NCI-H2227 treated with DMSO at 0.1 percent for 48 hours (cell line): ENCODE measurements around the gene HDGFL3.
"Not testable (repeated sequence)": the region's sequence is repeated elsewhere in the genome, so short reads cannot be mapped to it uniquely, and the experiment has no call there.

ENCODE experiments used
- DNase-seq: peaks from one replicate; lab custom pipeline; 2025; lab: John Stamatoyannopoulos, UW

The HDGFL3 gene

GRCh38 chr15:83099290-83099689 lies 108.3 kb downstream of the HDGFL3 start:
- no peak for DNase-seq

GRCh38 chr15:83098079-83098478 lies 109.5 kb downstream of the HDGFL3 start:
- DNase-seq = no peak

DNA sequence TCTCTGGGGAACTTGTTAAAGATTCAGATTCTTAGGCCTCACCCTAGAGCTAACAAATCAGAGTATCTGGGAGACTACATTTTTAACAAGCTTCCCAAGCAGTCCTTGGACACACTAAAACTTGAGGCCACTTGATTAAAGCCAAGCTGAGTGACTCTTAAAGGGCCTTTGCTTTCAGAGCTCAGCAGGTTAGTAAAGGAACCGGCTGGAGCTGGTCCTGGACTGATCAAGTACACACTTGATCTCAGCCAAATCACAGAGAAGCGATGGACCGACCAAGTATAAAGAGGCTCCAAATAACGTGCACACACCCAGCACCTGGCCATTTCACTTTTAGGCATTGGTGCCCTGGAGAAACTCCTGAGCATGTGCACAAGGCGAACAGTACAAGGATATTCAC lies 113.0 kb downstream of the HDGFL3 start:
- no peak for DNase-seq

DNA sequence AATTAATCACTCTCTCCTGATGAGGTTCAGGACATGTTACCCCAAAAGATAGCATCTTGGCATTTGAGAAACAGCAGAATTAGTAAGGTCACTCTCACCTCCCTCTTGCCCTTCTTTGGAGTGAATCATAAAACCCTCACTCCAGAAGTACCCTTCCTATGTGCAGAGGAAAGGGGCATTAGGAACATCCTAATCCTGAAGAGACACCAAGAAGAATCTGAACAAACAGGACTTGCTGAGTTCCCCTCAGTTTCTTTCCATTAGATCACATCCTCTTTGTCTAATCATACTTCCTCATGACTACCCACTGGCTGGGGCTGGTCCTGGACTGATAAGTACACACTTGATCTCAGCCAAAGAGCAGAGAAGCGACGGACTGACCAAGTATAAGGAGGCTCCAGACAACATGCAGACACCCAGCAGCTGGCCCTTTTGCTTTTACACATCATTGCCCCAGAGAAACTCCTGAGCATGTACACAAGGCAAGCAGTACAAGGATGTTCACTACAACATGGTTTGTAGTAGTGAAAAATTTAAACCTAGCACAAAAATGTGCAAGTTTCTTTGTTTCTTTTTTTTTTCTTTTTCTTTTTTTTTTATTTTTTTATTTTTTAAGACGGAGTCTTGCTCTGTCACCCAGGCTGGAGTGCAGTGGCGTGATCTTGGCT lies 115.2 kb downstream of the HDGFL3 start:
- no peak for DNase-seq

DNA sequence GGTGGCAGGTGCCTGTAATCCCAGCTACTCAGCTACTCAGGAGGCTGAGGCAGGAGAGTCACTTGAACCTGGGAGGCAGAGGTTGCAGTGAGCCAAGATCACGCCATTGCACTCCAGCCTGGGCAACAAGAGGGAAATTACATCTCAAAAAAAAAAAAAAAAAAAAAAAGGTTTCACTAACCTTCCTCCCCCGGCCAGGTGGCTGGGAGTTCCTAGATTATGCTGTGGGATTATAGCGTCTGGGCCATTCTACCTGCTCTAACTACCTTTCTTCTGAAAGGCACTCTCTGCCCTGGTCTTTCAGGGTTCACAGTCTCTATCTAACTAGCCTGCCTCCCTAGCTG lies 115.7 kb downstream of the HDGFL3 start:
- not testable (repeated sequence) for DNase-seq

- DNase-seq = no peak
Measured at GRCh38 chr15:83090465-83090864, 117.2 kb downstream of the HDGFL3 start.

GRCh38 chr15:83088876-83089275 lies 118.7 kb downstream of the HDGFL3 start:
- DNase-seq = no peak

DNA sequence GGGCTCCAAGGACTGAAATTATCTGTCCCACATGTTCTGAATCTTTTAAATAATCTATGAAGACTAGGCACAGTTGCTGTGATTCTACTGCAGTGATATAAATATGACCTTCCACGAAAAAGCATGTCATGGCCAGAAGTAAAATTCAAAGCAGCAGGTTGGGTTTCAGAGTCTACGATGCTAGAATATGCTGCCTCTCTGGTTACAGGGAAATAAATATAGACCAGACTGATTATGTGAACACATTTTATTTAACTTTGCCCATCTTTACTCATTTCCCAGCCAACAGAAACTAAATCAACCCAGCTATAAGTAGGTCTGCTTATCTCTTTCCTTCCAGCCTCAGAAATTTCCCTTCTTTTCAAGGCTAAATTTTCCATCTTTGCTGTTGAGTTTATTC lies 120.0 kb downstream of the HDGFL3 start:
- DNase-seq = no peak

GRCh38 chr15:83085864-83086552 lies 121.6 kb downstream of the HDGFL3 start:
- DNase-seq = not testable (repeated sequence)

- not testable (repeated sequence) for DNase-seq
Measured at GRCh38 chr15:83085461-83085860, 122.2 kb downstream of the HDGFL3 start.

GRCh38 chr15:83082730-83083386 lies 124.8 kb downstream of the HDGFL3 start:
- DNase-seq = no peak

DNA sequence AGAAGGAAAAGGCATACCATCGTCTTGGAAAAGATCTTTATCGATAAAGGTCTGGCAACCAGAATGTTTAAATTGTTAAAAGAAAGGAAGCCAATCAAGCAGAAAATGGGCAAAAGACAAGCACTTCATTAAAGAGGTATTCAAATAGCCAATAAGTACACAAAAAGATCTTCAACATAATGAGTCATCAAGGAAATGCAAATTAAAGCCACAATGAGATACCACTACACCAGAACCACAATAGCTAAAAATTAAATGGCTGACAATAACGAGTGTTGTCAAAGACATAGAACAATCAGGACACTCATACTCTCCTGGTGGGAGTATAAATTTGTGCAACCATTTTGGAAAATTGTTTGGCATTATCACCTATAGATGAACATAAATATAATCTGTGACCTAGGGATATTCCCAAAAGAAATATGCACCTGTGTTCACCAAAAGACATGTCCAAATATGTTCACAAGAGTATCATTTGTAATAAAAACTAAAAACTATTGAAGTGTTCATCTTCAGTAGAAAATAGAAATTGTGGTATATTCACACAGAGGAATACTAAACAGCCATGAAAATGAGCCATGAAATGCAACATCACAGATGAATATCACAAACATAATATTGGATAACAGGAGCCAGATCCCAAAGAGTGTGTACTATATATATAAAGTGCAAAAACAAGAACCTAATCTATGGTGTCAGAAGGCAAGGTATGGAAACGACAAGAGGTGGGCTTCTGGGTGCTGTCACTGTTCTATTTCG lies 126.2 kb downstream of the HDGFL3 start:
- no peak for DNase-seq

DNA sequence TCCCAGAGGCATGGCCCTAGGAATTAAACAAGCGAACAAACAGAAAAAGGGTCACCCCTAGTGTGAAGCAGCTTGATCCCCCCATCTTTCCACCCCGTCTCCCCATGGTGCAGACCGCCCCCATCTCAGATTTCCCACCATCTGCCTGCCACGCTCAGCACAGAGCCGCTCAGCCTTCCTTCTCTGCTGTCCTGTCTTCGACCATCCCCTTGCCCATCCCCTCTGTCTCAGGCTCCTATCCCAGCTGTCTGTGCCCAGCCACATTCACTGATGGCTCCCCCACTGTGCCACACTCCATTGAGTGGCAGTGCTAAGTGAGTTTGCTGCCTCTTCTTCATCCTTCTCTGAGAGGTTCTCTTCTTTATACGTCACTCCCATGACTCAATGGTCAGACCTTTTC lies 128.9 kb downstream of the HDGFL3 start:
- no peak for DNase-seq
